PC-3 (cell line): Measurements from ENCODE around the gene RABL6.

ENCODE experiments used
- CTCF ChIP-seq: fragments of 300-600 bp; sonication (generic); conservative IDR thresholded peaks from 2 replicates; pipeline ENCODE4 v1.5.1; 2017; ENCODE audit warnings: antibody characterized with exemption, low read depth, mild to moderate bottlenecking, low read length
- EZH2 ChIP-seq: fragments of 300-600 bp; sonication (generic); IDR thresholded peaks from one replicate; pipeline ENCODE4 v1.6.1; 2017; ENCODE audit warnings: antibody characterized with exemption, mild to moderate bottlenecking, low read length; ENCODE audit not compliant: unreplicated experiment

- TF ChIP-seq CTCF (no peak), EZH2 (no peak)
These were observed 74.0 kb downstream of the RABL6 start for GRCh38 chr9:136881691-136882108.
